ENCODE data around the gene MVB12B. TPM values are rescaled to one million over a fixed set of nuclear protein-coding genes. Genes with fewer than 3 reads are reported as not detected.

The MVB12B gene
- total and polyA plus RNA-seq, 2 experiments from 2014 or later = 19.0 to 29.9 TPM

- H3K4me1 ChIP-seq (ENCODE audit: low read depth) = peaks cover 27% of the 10 kb centered on the region
- DNase-seq (ENCODE audit: low read depth in 1 of 2, low spot score in 1 of 2) = no peak
- H3K9me3 ChIP-seq (ENCODE audit: low read depth) = no peaks in the 10 kb centered on the region
- no peak overlapping the region for H3K4me3 ChIP-seq
- H3K36me3 ChIP-seq = peaks cover 4% of the 10 kb centered on the region
- H3K27me3 ChIP-seq = no peaks in the 10 kb centered on the region
- no peak for TF ChIP-seq CTCF (IDR thresholded peaks at IDR 0.05; ENCODE audit: low read depth, low read length)
- H3K27ac ChIP-seq = peak overlapping the region; percentile 43
Measured at GRCh38 chr9:126335837-126336735, 9.5 kb downstream of the MVB12B start.

GRCh38 chr9:126336736-126337325 is 10.2 kb downstream of the MVB12B start:
- H3K27ac ChIP-seq = no peak overlapping the region
- TF ChIP-seq CTCF (IDR thresholded peaks at IDR 0.05; ENCODE audit: low read depth, low read length) = no peak
- H3K36me3 ChIP-seq = peaks cover 4% of the 10 kb centered on the region
- DNase-seq (ENCODE audit: low read depth in 1 of 2, low spot score in 1 of 2) = no peak
- H3K27me3 ChIP-seq = no peaks in the 10 kb centered on the region
- no peak overlapping the region for H3K4me3 ChIP-seq
- H3K4me1 ChIP-seq (ENCODE audit: low read depth) = peaks cover 24% of the 10 kb centered on the region
- no peaks in the 10 kb centered on the region for H3K9me3 ChIP-seq (ENCODE audit: low read depth)

GRCh38 chr9:126337729-126338372 is 11.2 kb downstream of the MVB12B start:
- Histone ChIP-seq H3K36me3 (peaks cover 4% of the 10 kb centered on the region), H3K9me3 (ENCODE audit: low read depth) (no peaks in the 10 kb centered on the region), H3K4me3 (no peak overlapping the region), H3K27me3 (no peaks in the 10 kb centered on the region), H3K27ac (no peak overlapping the region), H3K4me1 (ENCODE audit: low read depth) (peaks cover 16% of the 10 kb centered on the region)
- no peak for TF ChIP-seq CTCF (IDR thresholded peaks at IDR 0.05; ENCODE audit: low read depth, low read length)
- no peak for DNase-seq (ENCODE audit: low read depth in 1 of 2, low spot score in 1 of 2)

GRCh38 chr9:126338945-126339344 is 12.3 kb downstream of the MVB12B start:
- no peak overlapping the region for H3K27ac ChIP-seq
- no peak overlapping the region for H3K4me3 ChIP-seq
- TF ChIP-seq CTCF (IDR thresholded peaks at IDR 0.05; ENCODE audit: low read depth, low read length) = no peak
- DNase-seq (ENCODE audit: low read depth in 1 of 2, low spot score in 1 of 2) = no peak
- no peaks in the 10 kb centered on the region for H3K9me3 ChIP-seq (ENCODE audit: low read depth)
- H3K27me3 ChIP-seq = no peaks in the 10 kb centered on the region
- peaks cover 16% of the 10 kb centered on the region for H3K4me1 ChIP-seq (ENCODE audit: low read depth)
- H3K36me3 ChIP-seq = peaks cover 4% of the 10 kb centered on the region

GRCh38 chr9:126341426-126341825 is 14.8 kb downstream of the MVB12B start:
- H3K27me3 ChIP-seq = no peaks in the 10 kb centered on the region
- DNase-seq (ENCODE audit: low read depth in 1 of 2, low spot score in 1 of 2) = no peak
- H3K4me3 ChIP-seq = no peak overlapping the region
- no peaks in the 10 kb centered on the region for H3K4me1 ChIP-seq (ENCODE audit: low read depth)
- H3K27ac ChIP-seq = no peak overlapping the region
- no peaks in the 10 kb centered on the region for H3K9me3 ChIP-seq (ENCODE audit: low read depth)
- peaks cover 4% of the 10 kb centered on the region for H3K36me3 ChIP-seq
- TF ChIP-seq CTCF (IDR thresholded peaks at IDR 0.05; ENCODE audit: low read depth, low read length) = no peak
